ENCODE measurements around the gene SMPD3. TPM values are rescaled to one million over a fixed set of nuclear protein-coding genes. Genes with fewer than 3 reads are reported as not detected.

SMPD3 gene
- total and polyA plus RNA-seq, 2 experiments from 2014 or later: 0.57 to 0.83 TPM

- no peaks in the 10 kb centered on the region for H3K27me3 ChIP-seq (ENCODE audit: insufficient read depth)
- H3K9me2 ChIP-seq (ENCODE audit: insufficient read depth): no peaks in the 10 kb centered on the region
- no peaks in the 10 kb centered on the region for H4K20me1 ChIP-seq (replicated peaks; ENCODE audit: insufficient read depth)
- Mint-ChIP-seq H3K9me3 (no peaks in the 10 kb centered on the region), H3K4me1 (no peaks in the 10 kb centered on the region), H3K36me3 (ENCODE audit: low read depth) (no peaks in the 10 kb centered on the region), H3K4me3 (no peak overlapping the region), H3K27me3 (ENCODE audit: insufficient read depth, low read depth, poor library complexity) (peaks cover 9% of the 10 kb centered on the region), H3K27ac (no peak overlapping the region)
- ATAC-seq (no peak), DNase-seq (ENCODE audit: low spot score) (no peak)
- TF ChIP-seq ZNF331 (CRISPR knock-in tag; IDR thresholded peaks at IDR 0.05; ENCODE audit: low read depth) (no peak), CTCF (conservative IDR thresholded peaks at IDR 0.05; ENCODE audit: low read depth in 2 of 2) (no peak), JUNB (IDR thresholded peaks at IDR 0.05; ENCODE audit: unreplicated experiment) (no peak), ZNF114 (CRISPR knock-in tag; IDR thresholded peaks at IDR 0.05) (no peak), EZH2phosphoT487 (IDR thresholded peaks at IDR 0.05; ENCODE audit: unreplicated experiment) (no peak), STAT1 (IDR thresholded peaks at IDR 0.05; ENCODE audit: unreplicated experiment) (no peak), NANOG (IDR thresholded peaks at IDR 0.05; ENCODE audit: borderline replicate concordance) (no peak), ZNF462 (CRISPR knock-in tag; IDR thresholded peaks at IDR 0.05) (no peak)
- H3K4me3 ChIP-seq: no peak overlapping the region
- H3K36me3 ChIP-seq (ENCODE audit: insufficient read depth): no peaks in the 10 kb centered on the region
- no peaks in the 10 kb centered on the region for H3K4me1 ChIP-seq (ENCODE audit: insufficient read depth)
- no peak overlapping the region for H3K4me2 ChIP-seq
- H3F3A ChIP-seq (replicated peaks; ENCODE audit: low read depth): no peaks in the 10 kb centered on the region
- H2AFZ ChIP-seq: no peak overlapping the region
- H3K79me2 ChIP-seq (replicated peaks; ENCODE audit: insufficient read depth): no peaks in the 10 kb centered on the region
- no peak overlapping the region for H3K27ac ChIP-seq (ENCODE audit: low read depth)
Measured at GRCh38 chr16:68427649-68428303, 20.5 kb downstream of the SMPD3 start.
